Measurements from ENCODE around the gene TEX2. TPM values are rescaled to one million over a fixed set of nuclear protein-coding genes. Genes with fewer than 3 reads are reported as not detected.

The TEX2 gene
- total and polyA plus RNA-seq, 2 donors (not counting 3 experiments of a cell fraction or from before 2014, with no cell fraction given) = 13.3 to 25.8 TPM

DNA sequence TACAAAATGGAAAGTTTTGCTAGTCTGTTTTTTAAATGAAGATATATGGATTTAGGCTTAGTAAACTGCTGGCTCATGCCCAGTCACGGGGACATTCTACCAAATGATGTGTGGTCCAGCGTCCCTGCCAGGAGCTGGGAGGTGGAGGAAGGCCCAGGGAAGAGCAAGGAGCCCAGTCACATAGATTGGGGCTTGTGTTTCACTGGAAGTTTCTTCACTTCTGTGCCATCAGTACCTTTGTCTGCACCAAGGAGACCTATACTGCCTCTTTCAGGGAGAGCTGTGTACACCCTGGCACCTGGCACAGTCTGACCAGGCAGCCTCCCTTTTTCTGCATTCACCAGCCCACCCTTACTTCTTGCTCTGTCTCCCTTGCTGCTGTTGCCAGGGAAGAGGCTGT, 100.5 kb downstream of the TEX2 start:
- Histone ChIP-seq H3K9ac (replicated peaks; ENCODE audit: extremely low read depth, insufficient read depth, low read length) (no peak overlapping the region), H3K4me1 (ENCODE audit: control insufficient read depth, extremely low read depth, insufficient read depth, low read length) (no peaks in the 10 kb centered on the region), H3K79me2 (ENCODE audit: control insufficient read depth, insufficient read depth, low read length) (no peaks in the 10 kb centered on the region), H3K27ac (ENCODE audit: insufficient read depth, low read depth, low read length) (no peak overlapping the region), H3K4me2 (ENCODE audit: insufficient read depth, low read length) (no peak overlapping the region), H3K9me1 (replicated peaks; ENCODE audit: control insufficient read depth, extremely low read depth, insufficient read depth, low read length) (no peaks in the 10 kb centered on the region), H2AFZ (ENCODE audit: low read depth, low read length) (no peak overlapping the region), H3K9me3 (replicated peaks; ENCODE audit: control insufficient read depth, insufficient read depth, low read length) (no peaks in the 10 kb centered on the region), H4K20me1 (replicated peaks; ENCODE audit: control insufficient read depth, extremely low read depth, insufficient read depth, low read length) (no peaks in the 10 kb centered on the region), H3K4me3 (replicated peaks in 1 of 3; ENCODE audit: insufficient read depth in 1 of 3, low read depth in 1 of 3, low read length in 3 of 3) (no peak overlapping the region), H3K27me3 (ENCODE audit: control insufficient read depth in 2 of 2, insufficient read depth in 2 of 2, low read length in 2 of 2) (no peaks in the 10 kb centered on the region), H3K36me3 (ENCODE audit: control insufficient read depth in 2 of 2, extremely low read depth in 1 of 2, insufficient read depth in 2 of 2, low read length in 2 of 2) (peaks cover 0 to 2% of the 10 kb centered on the region in 2 experiments)
- POLR2A ChIA-PET = no interaction called here
- dilution Hi-C loops (cut with MboI; ENCODE audit: extremely low pct_ligation_motif_present, low sequenced_read_pairs) = no loop called here
- no peak for FAIRE-seq
- no peak for DNase-seq (ENCODE audit: low read depth, low spot score)
- CTCF ChIA-PET = no interaction called here
- TF ChIP-seq EZH2 (IDR thresholded peaks at IDR 0.05; ENCODE audit: borderline replicate concordance, low read depth, low read length, severe bottlenecking) (no peak), GATA2 (IDR thresholded peaks at IDR 0.05; ENCODE audit: insufficient read depth, insufficient read length, low read depth, low read length) (no peak), POLR2A (IDR thresholded peaks at IDR 0.05; ENCODE audit: low read depth, low read length) (no peak), FOS (IDR thresholded peaks at IDR 0.05; ENCODE audit: borderline replicate concordance, insufficient read depth, low read length) (no peak), JUN (IDR thresholded peaks at IDR 0.05; ENCODE audit: borderline replicate concordance, insufficient read depth, insufficient read length, low read depth) (no peak), MYC (IDR thresholded peaks at IDR 0.05; ENCODE audit: low read depth, low read length) (no peak), POLR2AphosphoS5 (IDR thresholded peaks at IDR 0.05; ENCODE audit: insufficient read depth, low read depth, low read length) (no peak)
- no TSS peak for BruUV-seq (replicated peaks)
- intact Hi-C loops (cut with micrococcal nuclease) = no loop called here

- no peak overlapping the region for H3K27ac ChIP-seq (ENCODE audit: insufficient read depth, low read depth, low read length)
- TF ChIP-seq CTCF (IDR thresholded peaks at IDR 0.05; ENCODE audit: extremely low read depth in 1 of 2, insufficient read depth in 1 of 2, low read depth in 1 of 2, low read length in 2 of 2) = no peak
- no peak for TF ChIP-seq JUN (IDR thresholded peaks at IDR 0.05; ENCODE audit: borderline replicate concordance, insufficient read depth, insufficient read length, low read depth)
- no peak for TF ChIP-seq GATA2 (IDR thresholded peaks at IDR 0.05; ENCODE audit: insufficient read depth, insufficient read length, low read depth, low read length)
- TF ChIP-seq, protein P1, sequence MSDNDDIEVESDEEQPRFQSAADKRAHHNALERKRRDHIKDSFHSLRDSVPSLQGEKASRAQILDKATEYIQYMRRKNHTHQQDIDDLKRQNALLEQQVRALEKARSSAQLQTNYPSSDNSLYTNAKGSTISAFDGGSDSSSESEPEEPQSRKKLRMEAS (IDR thresholded peaks at IDR 0.05; ENCODE audit: insufficient read depth, insufficient read length) = no peak
- TF ChIP-seq EZH2 (IDR thresholded peaks at IDR 0.05; ENCODE audit: borderline replicate concordance, low read depth, low read length, severe bottlenecking) = no peak
- TF ChIP-seq MYC (IDR thresholded peaks at IDR 0.05; ENCODE audit: low read depth, low read length) = no peak
- no peak for TF ChIP-seq POLR2AphosphoS5 (IDR thresholded peaks at IDR 0.05; ENCODE audit: insufficient read depth, low read depth, low read length)
- H3K36me3 ChIP-seq (ENCODE audit: control insufficient read depth in 2 of 2, extremely low read depth in 1 of 2, insufficient read depth in 2 of 2, low read length in 2 of 2) = no peaks in the 10 kb centered on the region
- no peak overlapping the region for H3K4me3 ChIP-seq (replicated peaks in 1 of 3; ENCODE audit: insufficient read depth in 1 of 3, low read depth in 1 of 3, low read length in 3 of 3)
- H3K9ac ChIP-seq (replicated peaks; ENCODE audit: extremely low read depth, insufficient read depth, low read length) = no peak overlapping the region
- BruUV-seq (replicated peaks) = no TSS peak
- no peaks in the 10 kb centered on the region for H4K20me1 ChIP-seq (replicated peaks; ENCODE audit: control insufficient read depth, extremely low read depth, insufficient read depth, low read length)
- intact Hi-C loops (cut with micrococcal nuclease) (no loop called here), dilution Hi-C loops (cut with MboI; ENCODE audit: extremely low pct_ligation_motif_present, low sequenced_read_pairs) (no loop called here)
- ChIA-PET POLR2A (interaction anchor here (1.3 kb wide), 1 partner anchor 15 kb away, joined by 3 read pairs; no protein-coding TSS in a partner anchor), CTCF (interaction anchor here (1.0 kb wide), 1 partner anchor 9 kb away, joined by 3 read pairs; no protein-coding TSS in a partner anchor)
- DNase-seq (ENCODE audit: low read depth, low spot score) (no peak), FAIRE-seq (peak; percentile 18)
- no peaks in the 10 kb centered on the region for H3K79me2 ChIP-seq (ENCODE audit: control insufficient read depth, insufficient read depth, low read length)
- peaks cover 3% of the 10 kb centered on the region for H3K4me1 ChIP-seq (ENCODE audit: control insufficient read depth, extremely low read depth, insufficient read depth, low read length)
- H3K27me3 ChIP-seq (ENCODE audit: control insufficient read depth in 2 of 2, insufficient read depth in 2 of 2, low read length in 2 of 2) = no peaks in the 10 kb centered on the region
- no peak overlapping the region for H2AFZ ChIP-seq (ENCODE audit: low read depth, low read length)
- no peaks in the 10 kb centered on the region for H3K9me1 ChIP-seq (replicated peaks; ENCODE audit: control insufficient read depth, extremely low read depth, insufficient read depth, low read length)
- no peak overlapping the region for H3K4me2 ChIP-seq (ENCODE audit: insufficient read depth, low read length)
- no peaks in the 10 kb centered on the region for H3K9me3 ChIP-seq (replicated peaks; ENCODE audit: control insufficient read depth, insufficient read depth, low read length)
Measured at GRCh38 chr17:64161380-64162176, 101.5 kb downstream of the TEX2 start.

All from endothelial cell of umbilical vein (primary cell).